HG03025 (cell line): ENCODE results near the gene NCCRP1.

Source experiments
- ATAC-seq: cut with Tn5 transposase; IDR thresholded peaks from one replicate; pipeline ENCODE4 v1.9.1; 2021; ENCODE audit warnings: mild to moderate bottlenecking, moderate library complexity; ENCODE audit not compliant: unreplicated experiment, low FRiP score

Gene NCCRP1

GRCh38 chr19:39163621-39164020, 33.1 kb upstream of the NCCRP1 start:
- no peak for ATAC-seq

GRCh38 chr19:39164289-39164688, 32.5 kb upstream of the NCCRP1 start:
- ATAC-seq, result no peak

GRCh38 chr19:39165857-39166256, 30.9 kb upstream of the NCCRP1 start:
- no peak for ATAC-seq

DNA sequence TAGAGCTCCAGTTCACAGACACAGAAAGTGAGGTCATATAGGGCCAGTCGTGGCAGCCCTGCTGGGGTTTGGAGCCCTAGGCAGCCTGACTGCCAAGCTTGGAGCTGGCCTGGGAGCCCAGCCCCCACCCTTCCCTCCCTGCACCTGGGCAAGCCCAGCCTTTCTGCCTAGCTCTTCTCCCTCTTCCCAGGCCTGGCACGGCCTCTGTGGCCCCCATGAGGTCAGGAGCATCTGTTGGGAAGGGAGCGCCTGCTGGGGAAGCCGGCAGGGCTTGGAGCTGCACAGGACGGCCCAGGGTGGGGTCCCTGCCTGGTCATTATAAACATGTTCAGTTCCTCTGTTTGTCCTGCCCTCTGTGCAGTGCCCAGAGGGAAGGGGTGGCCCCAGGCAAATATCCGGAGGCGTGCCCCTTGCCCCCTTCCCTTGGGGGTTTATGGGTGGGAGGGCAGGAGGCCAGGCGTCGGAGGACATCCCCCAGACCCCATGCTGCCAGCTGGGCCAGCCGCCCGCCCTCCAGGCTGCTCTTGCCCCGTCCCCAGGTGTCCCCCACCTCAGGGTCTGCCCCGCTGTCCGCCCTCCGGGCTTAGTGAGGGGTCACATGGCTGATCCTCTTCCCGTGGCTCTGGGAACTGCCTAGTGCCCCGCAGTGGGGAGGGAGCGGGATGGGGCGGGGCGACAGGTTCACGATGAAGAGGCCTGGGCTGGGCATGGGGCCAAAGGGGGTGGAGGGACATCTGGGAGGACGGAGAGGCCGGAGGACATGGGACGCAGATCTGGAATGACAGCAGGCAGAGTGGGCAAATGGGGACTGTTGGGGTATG, 30.0 kb upstream of the NCCRP1 start:
- no peak for ATAC-seq

DNA sequence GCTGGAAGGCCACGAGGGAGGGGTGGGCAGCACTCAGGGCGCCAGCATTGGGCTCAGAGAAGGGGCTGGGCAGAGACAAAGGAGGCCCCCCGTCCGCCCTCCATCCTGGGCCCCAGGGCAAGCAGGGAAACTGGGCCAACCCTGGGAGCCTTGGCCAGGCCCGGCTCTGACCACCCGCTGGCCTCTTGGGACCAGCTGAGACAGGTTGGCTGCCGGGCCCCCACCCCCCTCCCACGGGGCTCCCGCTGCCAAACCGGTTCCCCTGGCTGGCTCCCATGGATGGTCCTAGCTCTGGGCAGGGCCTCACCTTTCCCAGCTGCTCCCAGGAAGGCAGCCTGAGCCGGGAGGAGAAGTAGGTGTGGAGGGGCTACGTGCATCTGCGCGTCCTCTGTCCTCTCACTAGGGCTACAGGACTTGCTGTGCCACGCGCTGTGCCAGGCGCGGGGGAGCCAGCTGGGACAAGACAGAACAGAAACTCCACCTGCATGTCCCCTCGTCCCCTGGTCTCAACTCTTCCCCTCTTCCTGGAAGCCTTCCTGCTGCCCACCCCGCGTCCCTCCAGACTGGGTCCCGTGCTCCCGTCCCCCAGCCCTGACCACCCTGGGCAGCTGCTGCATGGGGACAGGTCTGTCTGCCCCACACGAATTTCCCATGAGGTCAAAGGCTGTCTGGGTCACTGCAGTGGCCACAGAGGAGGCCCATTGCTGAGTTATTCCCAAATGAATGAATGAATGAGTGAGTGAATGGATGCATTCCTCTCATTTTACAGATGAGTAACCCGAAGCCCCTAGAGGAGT, 29.1 kb upstream of the NCCRP1 start:
- ATAC-seq, result no peak

- ATAC-seq, result no peak
These were observed 28.3 kb upstream of the NCCRP1 start for GRCh38 chr19:39168258-39169142.

GRCh38 chr19:39169143-39169810, 27.5 kb upstream of the NCCRP1 start:
- ATAC-seq, result no peak

GRCh38 chr19:39170386-39171231, 26.2 kb upstream of the NCCRP1 start:
- no peak for ATAC-seq

DNA sequence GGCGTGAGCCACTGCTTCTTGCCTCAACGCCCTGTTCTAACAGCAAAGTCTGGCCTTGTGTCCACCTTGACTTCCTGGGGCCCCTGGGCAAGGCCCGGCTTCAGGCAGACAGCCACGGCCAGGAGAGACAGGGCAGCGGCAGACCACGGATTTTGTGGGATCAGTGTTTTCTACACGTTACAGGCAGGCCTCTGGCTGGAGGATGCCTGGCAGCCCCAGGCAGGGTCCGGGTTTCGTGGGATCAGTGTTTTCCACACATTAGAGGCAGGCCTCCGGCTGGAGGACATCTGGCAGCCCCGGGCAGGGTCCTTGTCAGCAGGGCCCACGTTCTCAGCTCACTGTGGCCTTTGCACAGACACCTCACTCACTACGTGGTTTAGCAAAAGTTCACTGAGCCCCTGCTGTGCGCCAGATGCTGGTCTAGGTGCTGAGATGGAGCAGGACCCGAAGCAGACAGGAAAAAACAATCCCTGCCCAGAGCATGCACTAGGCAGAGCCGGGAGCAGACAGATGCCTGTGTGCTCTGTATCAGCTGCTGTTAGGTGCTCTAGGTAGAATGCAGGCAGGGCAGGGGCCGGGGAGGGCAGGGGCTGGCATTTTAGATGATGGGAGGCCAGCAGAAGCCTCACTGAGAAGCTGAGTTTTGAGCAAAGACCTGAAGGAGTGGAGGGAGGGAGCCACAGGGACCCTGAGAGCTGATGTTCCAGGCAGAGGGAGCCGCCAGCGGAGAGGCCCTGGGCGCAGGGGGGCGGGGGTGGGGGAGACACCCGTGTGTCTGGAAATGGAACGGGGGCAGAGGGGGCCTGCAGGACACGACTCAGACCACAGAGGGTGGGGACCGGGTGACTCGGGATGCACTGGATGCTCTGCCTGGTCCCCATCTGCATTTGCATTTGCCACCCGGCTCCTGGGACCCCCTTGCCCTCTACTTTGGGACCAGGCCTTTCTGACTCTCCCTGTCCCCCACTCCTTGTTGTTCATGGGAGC, 25.0 kb upstream of the NCCRP1 start:
- ATAC-seq, result no peak

DNA sequence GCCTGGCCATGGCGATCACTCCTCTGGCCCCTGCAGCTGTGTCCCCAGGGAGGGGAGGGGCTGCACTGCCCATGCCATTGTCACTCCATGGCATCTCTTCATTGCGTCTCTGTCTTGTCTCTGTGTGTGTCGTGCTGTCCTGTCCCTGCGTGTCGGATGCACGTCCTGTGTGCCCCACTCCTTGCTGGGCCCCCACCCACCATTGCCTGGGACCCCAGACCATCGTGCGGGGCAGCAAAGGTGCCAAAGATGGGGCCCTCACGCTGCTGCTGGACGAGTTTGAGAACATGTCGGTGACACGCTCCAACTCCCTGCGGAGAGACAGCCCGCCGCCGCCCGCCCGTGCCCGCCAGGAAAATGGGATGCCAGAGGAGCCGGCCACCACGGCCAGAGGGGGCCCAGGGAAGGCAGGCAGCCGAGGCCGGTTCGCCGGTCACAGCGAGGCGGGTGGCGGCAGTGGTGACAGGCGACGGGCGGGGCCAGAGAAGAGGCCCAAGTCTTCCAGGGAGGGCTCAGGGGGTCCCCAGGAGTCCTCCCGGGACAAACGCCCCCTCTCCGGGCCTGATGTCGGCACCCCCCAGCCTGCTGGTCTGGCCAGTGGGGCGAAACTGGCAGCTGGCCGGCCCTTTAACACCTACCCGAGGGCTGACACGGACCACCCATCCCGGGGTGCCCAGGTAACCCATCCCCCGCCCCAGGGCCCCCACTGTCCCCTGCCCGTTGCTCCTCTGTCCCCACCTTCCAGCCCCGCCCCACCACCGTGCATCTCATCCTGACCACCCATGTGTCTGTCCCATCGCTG, 23.9 kb upstream of the NCCRP1 start:
- no peak for ATAC-seq

DNA sequence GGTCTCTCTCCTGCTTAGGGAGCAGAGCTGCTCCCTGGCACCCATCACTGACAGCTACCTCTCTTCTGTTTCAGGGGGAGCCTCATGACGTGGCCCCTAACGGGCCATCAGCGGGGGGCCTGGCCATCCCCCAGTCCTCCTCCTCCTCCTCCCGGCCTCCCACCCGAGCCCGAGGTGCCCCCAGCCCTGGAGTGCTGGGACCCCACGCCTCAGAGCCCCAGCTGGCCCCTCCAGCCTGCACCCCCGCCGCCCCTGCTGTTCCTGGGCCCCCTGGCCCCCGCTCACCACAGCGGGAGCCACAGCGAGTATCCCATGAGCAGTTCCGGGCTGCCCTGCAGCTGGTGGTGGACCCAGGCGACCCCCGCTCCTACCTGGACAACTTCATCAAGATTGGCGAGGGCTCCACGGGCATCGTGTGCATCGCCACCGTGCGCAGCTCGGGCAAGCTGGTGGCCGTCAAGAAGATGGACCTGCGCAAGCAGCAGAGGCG, 23.2 kb upstream of the NCCRP1 start:
- ATAC-seq, result no peak

DNA sequence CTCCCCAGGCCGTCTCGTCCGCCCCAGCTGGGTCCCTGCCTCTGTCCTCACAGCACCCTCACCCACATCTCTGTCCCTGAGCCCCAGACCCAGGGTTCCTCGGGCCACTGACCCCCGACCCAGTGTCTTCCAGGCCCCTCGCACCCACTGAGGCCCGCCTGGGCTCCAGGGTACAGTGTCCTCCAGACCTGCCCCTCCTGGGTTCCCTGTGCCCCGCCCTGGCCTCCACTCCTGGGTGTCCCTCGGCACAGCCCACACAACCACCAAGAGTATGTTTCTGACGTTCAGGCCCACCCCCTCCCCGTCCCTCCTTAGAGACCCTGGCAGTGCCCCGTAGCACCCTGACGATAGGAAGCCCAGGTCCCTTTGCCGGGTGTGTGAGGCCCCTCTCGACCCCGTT, 22.6 kb upstream of the NCCRP1 start:
- ATAC-seq, result no peak

GRCh38 chr19:39174558-39175544, 21.9 kb upstream of the NCCRP1 start:
- ATAC-seq, result no peak

DNA sequence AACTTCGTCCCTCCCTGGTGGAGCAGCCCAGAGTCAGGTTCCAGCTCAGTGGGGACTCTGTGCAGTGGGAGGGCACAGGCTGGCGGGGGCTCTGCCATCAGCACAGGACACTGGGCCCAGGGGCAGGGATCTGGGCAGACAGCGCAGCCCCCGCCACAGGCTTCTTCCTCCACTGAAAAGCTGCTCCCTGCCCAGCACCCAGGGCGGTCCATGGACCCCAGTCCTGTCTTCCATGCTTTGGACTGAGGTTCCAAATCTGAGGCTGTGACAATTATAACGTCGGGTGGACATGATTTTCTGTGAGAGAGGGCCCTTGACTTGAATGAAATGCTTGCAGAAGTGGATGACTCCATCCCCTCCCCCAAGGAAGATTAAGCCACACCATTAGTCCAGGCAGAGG, 21.2 kb upstream of the NCCRP1 start:
- ATAC-seq, result no peak

GRCh38 chr19:39177110-39177699, 19.6 kb upstream of the NCCRP1 start:
- no peak for ATAC-seq

GRCh38 chr19:39177736-39178135, 19.0 kb upstream of the NCCRP1 start:
- ATAC-seq, result no peak
